T47D (cell line): Measurements from ENCODE around the gene ASPRV1.
"Not testable (repeated sequence)": the region's sequence is repeated elsewhere in the genome, so short reads cannot be mapped to it uniquely, and the experiment has no call there.

Experiments used
- DNase-seq, 2 experiments: peaks; one replicate each; pipeline versions ENCODE4 v3.0.0 to v3.0.0-alpha.2; 2011 to 2012; ENCODE audit warnings: low read depth in 1 of 2, low spot score in 1 of 2
- JUND ChIP-seq: IDR thresholded peaks from 2 replicates; pipeline ENCODE4 v1.6.1; 2012; ENCODE audit warnings: low read depth
- in situ Hi-C: cut with HindIII; loops from 2 replicates; pipeline ENCODE4 v1.10.0; 2016; ENCODE audit warnings: low sequenced_read_pairs, low pct_unique_long_range_greater_than_20kb

Gene ASPRV1

GRCh38 chr2:69966496-69966895, 5.1 kb upstream of the ASPRV1 start:
- no peak for DNase-seq
- no peak for TF ChIP-seq JUND
- in situ Hi-C loops = no loop called here

GRCh38 chr2:69965756-69966445, 4.5 kb upstream of the ASPRV1 start:
- peak in 1 of 2 experiments; percentile 12 for DNase-seq
- in situ Hi-C loops = no loop called here
- TF ChIP-seq JUND = no peak

DNA sequence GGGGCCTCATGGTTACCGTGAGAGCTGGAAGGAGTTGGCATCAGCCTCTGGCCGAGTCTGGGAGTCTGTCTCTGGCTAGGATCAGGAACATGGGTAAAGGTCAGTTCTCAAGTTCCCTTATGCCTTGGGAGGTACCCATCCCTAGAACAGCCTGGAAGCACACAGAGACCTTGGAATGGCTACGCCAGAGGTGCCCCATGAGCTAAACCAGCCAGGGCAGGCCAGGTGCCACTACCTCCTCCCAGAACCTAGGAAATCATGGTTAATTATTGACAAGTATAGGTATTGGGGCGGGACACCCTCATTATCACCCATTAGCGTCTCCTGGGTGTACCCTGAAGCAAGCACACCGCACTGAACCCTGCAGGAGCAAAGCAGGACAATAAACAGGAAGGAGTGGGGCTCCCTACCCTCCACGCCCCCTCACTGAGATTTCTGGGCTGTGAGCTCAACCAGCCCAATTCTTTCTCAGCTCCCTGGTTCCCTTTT, 3.0 kb upstream of the ASPRV1 start:
- TF ChIP-seq JUND = no peak
- DNase-seq = no peak
- in situ Hi-C loops = no loop called here

- DNase-seq = no peak
- no peak for TF ChIP-seq JUND
- in situ Hi-C loops = no loop called here
Measured at GRCh38 chr2:69962986-69963730, 1.7 kb upstream of the ASPRV1 start.

DNA sequence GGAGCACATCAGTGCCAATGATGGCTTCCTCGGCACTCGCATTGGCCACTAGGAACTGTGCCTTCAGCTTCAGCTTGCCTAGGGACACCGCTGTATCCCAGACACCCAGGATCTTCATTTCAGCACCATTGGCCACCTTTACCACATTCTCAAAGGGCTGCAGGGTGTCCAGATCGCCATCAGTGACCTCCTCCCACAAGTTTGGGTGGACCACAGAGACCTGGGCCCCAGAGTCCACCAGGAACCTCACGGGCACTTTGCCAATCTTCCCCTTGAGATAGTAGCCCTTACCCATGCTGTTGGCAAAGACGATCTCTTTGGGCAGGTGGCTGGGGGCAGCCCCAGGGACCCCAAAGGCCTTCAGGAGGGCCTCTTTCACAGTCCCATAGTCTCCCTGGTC, 610 bp downstream of the ASPRV1 start:
- no peak for TF ChIP-seq JUND
- DNase-seq = no peak
- in situ Hi-C loops = no loop called here

- no peak for DNase-seq
- in situ Hi-C loops = no loop called here
- TF ChIP-seq JUND = no peak
Measured at GRCh38 chr2:69959425-69959824, 2.0 kb downstream of the ASPRV1 start.

GRCh38 chr2:69958480-69958879, 3.0 kb downstream of the ASPRV1 start:
- DNase-seq = no peak
- in situ Hi-C loops = no loop called here
- TF ChIP-seq JUND = no peak

GRCh38 chr2:69957965-69958364, 3.5 kb downstream of the ASPRV1 start:
- DNase-seq = no peak
- TF ChIP-seq JUND = no peak
- in situ Hi-C loops = no loop called here

DNA sequence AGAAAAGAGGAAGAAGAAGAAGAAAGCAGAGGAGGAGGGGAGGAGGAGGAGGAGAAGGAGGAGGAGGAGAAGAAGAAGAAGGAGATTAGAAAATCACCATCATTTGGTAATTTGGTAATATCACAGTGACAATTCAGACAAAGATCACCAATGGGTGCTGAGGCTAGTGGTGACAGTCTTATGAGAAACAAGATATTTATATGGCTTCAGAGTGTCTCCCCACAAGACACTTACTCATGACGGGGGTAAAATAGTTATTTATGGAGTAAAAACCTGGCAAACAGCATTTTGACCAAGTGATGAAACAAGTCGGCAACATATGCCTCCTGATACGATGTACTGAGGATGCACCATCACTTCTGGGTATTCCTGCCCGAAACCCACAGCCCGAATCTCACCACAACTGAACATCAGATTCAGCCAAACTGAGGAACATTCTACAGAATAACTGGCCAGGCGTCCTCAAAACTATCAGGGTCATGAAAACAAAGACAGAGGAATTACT, 4.9 kb downstream of the ASPRV1 start:
- no peak for DNase-seq
- no peak for TF ChIP-seq JUND
- in situ Hi-C loops = no loop called here

DNA sequence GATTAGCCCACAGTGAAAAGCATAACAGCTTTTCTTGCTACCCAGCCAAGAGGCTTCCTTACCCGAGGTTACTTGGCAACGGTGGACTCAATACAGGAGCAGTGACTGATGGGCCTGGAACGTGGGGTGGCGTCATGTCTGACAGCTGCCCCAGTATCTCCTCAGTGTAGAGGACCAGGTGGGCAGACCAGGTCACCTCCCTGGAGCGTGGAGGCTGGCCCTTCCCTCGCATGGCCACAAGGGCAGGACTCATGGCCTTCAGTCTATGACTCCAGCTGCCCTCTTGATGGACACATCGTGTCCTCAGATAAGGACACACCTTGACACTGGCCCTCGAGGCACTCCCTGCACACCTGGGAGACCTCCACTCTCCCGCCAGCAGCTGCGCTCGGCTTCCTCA, 6.4 kb downstream of the ASPRV1 start:
- TF ChIP-seq JUND = no peak
- in situ Hi-C loops = no loop called here
- no peak for DNase-seq

- DNase-seq = no peak
- in situ Hi-C loops = no loop called here
- no peak for TF ChIP-seq JUND
Measured at GRCh38 chr2:69954084-69954483, 7.3 kb downstream of the ASPRV1 start.

DNA sequence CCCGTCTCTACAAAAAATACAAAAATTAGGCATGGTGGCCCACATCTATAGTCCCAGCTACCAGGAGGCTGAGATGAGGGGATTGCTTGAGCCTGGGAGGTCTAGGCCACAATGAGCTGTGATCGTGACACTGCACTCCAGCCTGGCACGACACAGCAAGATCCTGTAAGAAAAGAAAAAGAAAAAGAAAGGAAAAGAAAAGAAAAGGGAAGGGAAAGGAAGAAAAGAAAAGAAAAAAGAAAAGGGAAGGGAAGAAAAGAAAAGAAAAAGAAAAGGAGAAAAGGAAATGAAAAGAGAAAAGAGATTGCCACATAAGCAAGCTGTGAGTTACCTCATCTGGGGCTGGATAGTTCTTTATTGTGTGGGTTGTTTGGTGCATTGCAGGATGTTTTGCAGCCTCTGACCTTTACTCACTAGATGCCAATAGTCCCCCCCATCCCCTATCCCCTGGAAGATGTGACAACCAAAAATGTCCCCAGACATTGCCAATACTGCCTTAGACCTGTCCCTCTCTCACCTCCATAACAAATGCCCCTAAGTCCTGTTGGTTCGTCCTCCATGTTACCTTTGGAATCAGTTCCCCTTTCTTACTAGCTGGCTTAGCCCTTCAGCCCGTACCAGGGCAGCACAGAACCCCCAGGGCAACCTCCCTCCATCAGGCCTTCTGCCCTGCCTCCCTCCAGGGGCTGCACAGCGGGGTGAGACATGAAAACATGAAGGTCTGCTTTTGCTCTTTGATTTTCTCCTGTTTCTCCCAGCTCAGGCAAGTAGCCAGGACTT, 8.9 kb downstream of the ASPRV1 start:
- no peak for TF ChIP-seq JUND
- in situ Hi-C loops = no loop called here
- DNase-seq = no peak

GRCh38 chr2:69950671-69951070, 10.8 kb downstream of the ASPRV1 start:
- DNase-seq, in situ Hi-C loops: not testable (repeated sequence)
